HG03280 (cell line): ENCODE measurements around the gene OR2T3.
"Not testable (repeated sequence)": the region's sequence is repeated elsewhere in the genome, so short reads cannot be mapped to it uniquely, and the experiment has no call there.

Experiments
- ATAC-seq: cut with Tn5 transposase; IDR thresholded peaks from one replicate; pipeline ENCODE4 v1.9.1; 2021; ENCODE audit warnings: mild to moderate bottlenecking, moderate library complexity; ENCODE audit not compliant: unreplicated experiment

The OR2T3 gene

DNA sequence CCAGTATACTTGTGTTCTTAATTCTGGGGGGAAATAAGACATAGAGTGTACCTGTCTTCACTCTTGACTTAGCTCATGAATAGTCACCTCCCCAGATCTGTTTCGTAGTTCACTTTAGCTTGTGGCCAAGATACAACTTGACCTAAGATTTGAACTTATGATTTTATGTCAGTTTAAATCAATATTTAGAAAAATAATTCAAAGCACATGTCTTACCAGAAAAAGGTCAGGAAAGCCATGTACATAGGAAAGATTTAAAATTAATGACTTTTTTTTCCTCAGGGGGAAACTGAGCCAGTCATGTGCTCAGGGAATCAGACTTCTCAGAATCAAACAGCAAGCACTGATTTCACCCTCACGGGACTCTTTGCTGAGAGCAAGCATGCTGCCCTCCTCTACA, at the start of gene OR2T3:
Gene OR2T3 (plus strand): TSS at position 301 of the 400 bp plus-strand sequence. CDS start 0 bp downstream, at position 301.
- ATAC-seq, result not testable (repeated sequence)

DNA sequence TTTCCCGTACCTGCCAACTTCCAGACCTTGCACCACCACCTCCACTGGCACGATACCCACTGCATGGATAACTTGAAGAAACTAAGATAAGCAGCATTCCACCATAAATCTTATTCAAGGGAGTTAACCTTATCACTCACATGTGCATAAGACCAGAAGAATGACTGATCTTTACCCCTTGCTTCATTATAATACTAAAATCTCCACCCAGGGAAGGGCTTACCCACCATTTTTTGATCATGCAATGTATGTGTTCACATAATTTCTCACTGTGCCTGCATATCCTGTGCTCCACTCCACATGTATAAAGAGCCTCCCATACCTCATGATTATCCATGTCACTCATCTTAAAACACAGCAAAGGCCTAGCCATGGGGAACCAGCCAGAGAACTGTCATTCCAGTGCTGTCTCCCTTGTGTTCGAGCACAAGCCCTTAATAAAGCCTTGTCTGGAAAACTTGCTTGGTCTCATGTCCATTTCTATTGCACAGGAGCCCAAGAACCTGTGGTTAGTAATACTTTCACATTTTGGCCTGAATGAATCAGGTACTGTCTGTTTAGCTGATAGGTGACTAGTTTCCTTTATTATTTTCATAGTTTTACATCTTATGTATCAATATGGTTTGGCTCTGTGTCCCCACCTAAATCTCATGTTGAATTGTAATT, 45.5 kb upstream of the OR2T3 start:
- ATAC-seq, result peak; percentile 46

DNA sequence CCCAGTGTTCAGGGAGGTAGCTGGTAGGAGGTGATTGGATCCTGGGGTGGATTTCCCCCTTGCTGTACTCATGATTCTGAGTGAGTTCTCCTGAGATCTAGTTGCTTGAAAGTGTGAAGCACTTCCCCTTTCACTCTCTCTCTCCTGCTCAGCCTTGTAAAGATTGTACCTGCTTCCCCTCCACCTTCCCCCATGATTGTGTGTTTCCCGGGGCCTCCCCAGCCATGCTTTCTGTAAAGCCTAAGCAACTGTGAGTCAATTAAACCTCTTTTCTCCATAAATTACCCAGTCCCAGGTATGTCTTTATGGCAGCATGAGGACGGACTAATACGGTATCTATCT, 45.0 kb upstream of the OR2T3 start:
- ATAC-seq, result peak; percentile 86

DNA sequence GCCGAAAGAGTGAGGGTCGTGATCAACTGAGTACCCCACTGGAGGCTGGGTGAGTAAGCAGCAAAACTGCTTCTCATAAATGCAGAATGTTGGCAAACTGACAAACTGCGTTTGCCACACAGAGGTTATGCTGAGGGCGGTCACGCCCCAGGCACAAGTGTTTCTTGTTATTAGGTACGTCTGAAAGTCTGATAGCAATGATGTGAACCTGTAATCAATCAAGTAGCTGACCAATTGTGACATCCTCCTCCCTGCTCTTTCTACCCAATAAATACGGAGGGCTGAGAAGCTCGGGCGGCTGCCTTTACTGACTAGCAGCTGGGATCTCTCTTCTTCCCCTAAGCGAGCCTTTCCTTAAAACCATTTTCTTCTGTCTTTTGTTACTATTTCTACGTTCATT, 41.5 kb upstream of the OR2T3 start:
- ATAC-seq, result not testable (repeated sequence)

- not testable (repeated sequence) for ATAC-seq
These were observed 41.0 kb upstream of the OR2T3 start for GRCh38 chr1:248432201-248432600.

GRCh38 chr1:248433811-248434415, 39.2 kb upstream of the OR2T3 start:
- not testable (repeated sequence) for ATAC-seq

GRCh38 chr1:248434913-248435312, 38.2 kb upstream of the OR2T3 start:
- peak; percentile 41 for ATAC-seq

DNA sequence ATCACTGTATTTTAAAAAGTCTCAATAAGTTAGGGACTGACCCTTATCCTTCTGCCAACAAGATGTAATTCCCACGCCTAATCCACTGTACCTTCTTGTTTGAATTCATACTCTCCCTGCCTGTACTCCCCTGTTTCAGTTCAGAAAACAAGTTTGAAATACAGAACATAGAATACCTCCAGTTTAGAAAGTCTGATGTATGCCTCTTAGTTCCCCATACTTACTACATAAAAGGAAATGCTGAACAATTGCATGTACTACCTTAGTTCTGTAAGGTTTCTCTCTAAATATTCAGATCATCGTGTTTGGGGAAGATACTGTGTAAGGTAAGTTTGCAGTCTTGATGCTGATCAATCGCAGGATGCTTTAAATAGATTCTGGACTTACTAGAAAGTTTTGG, 36.8 kb upstream of the OR2T3 start:
- peak; percentile 58 for ATAC-seq

DNA sequence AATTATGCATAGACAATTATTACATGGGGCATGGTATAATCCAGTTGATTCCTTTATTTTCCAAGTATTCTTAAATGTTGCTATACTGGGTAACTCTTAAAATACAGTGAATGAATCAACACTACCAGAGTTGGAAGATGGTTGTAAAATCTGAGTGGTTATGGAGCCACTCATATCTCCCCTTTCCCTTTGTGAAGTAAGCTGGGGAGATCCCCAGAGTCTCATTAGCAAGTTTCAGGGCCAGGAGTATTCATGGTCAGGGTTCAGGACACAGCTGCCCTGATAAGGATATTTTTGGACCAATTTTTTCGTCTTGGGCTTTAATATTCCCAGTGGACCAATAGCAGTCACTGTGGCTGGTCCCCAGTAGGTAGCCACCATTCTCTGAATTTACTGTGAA, 34.5 kb upstream of the OR2T3 start:
- not testable (repeated sequence) for ATAC-seq

DNA sequence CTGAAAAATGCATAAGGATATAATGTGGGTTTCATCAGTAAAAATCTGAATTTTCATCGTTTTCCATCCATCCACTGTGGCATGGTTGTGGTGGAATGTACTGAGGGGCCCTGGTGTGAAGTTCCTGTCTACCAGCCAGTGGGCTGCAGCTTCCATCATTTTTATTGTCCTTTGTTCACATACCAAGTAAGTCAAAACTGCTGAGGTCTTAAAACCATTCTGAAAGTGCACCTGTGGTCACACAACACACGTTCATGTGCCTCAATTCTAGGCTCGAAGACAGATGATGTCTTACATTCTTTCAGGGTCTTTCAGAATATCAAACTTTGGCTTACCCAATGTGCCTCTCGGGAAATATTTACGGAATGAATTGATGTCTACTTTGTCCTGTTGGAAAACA, 33.9 kb upstream of the OR2T3 start:
- not testable (repeated sequence) for ATAC-seq

DNA sequence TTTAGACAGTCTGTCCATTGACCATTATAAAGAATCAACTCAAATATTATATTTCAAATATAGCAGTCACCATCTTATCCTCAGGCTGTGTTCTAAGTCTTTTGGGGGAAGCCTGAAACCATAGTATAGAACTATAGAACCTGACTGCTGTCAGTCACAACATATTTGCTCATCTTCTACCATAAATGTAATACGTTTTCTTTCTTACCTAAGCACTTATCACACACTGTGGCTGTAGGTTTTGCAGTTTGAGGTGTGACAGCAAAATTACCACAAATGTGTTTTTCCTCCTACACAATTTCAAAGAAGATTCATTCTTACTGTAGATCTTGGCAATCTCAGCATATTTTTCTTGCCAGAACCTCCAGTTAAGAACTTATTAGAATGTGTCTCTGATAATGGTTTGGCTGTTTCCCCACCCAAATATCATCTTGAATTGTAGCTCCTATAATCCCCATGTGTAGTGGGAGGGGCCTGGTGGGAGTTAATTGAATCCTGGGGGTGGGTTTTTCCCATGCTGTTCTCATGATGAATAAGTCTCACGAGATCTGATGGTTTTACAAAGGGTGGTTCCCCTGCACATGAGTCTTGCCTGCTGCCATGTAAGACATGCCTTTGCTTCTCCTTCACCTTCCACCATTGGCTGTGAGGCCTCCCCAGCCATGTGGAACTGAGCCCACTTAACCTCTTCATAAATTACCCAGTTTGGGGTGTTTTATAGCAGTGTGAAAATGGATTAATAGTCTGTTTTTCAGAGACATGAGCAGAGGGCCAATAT, 30.5 kb upstream of the OR2T3 start:
- ATAC-seq, result not testable (repeated sequence)

DNA sequence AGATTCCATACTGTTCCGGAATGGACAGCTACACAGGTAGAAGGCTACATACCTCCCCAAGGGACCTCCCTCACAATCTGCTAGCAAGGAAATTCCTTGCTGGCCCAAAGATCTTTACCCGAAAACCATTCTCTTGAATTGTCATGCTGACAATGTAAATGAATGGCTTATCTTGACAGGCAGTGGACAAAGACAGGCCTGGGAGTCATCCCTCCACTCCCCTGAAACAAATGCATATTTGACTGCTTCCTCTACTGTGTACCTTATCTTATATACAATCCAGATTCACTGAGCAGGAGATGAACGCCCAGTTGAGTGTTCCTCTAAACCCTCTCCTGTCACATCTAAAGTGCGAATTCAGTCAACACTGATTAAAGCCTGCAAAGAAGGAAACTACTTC, 28.5 kb upstream of the OR2T3 start:
- ATAC-seq, result not testable (repeated sequence)

- not testable (repeated sequence) for ATAC-seq
These were observed 27.8 kb upstream of the OR2T3 start, which contains the start of gene OR2T2 for GRCh38 chr1:248445399-248445798. TSS of gene OR2T2 (plus strand) at chr1:248445637. CDS start at chr1:248452798, 7,161 bp downstream.

DNA sequence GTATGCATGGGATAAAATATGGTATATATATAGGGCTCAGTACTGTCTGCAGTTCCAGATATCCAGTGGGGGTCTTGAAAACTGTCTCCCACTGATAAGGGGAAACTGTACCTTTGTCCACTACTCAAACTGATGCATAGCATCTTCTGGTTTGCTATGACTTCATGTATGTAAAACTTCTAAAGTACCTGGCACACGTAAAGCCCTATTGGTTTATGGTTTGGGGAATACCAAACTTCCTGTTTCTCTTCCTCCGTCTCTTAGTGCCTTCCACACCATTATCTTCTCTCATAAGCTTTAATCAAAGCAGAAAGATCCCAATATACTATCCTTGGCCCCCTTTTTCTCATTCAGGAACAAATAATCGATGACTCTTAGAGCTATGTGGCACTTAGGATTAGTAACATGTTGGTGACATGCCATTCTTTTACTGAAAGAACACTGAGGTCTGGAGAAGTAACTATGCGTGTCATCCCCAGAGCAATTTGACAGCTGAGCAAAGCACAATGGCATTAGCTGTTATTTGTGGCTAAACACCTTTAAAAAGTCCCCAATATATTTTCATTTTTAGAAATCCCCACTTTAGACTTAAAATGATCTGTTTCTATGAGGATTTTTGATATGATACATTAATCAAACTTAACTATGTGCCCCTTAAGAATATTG, 24.6 kb upstream of the OR2T3 start:
- peak; percentile 52 for ATAC-seq

DNA sequence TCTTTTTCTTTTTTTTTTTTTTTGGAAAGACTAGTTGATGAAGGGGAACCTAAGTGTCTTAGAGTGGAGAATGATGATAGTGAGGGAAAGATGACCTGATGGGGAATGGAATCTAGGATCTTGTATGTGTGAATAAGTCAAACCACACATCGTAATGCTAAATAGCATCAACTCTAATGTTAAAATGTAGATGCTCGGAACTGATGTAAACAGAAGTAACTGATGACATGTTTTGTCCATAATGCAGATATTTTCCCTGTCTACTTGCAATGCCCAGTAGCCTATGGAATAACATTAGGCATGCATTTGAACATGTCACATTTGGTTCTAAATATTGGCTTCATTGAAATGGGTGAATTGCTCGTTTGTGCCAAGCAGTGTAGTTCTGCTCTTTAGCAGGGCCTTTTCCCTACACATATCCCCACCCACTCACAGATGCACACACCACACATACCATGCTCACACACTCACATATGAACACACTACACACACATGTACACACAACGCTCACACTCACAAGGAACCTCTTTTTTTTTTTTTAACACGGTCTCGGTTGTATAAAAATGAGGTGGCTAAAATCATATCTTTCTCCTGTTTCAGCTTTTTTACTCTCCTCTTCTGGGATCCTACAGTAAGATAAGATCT, 23.2 kb upstream of the OR2T3 start:
- ATAC-seq, result not testable (repeated sequence)

- ATAC-seq, result peak; percentile 66
These were observed 22.5 kb upstream of the OR2T3 start for GRCh38 chr1:248450466-248451145.

- ATAC-seq, result not testable (repeated sequence)
These were observed 19.5 kb upstream of the OR2T3 start for GRCh38 chr1:248453619-248454018.

- not testable (repeated sequence) for ATAC-seq
These were observed 18.1 kb upstream of the OR2T3 start for GRCh38 chr1:248455045-248455444.

DNA sequence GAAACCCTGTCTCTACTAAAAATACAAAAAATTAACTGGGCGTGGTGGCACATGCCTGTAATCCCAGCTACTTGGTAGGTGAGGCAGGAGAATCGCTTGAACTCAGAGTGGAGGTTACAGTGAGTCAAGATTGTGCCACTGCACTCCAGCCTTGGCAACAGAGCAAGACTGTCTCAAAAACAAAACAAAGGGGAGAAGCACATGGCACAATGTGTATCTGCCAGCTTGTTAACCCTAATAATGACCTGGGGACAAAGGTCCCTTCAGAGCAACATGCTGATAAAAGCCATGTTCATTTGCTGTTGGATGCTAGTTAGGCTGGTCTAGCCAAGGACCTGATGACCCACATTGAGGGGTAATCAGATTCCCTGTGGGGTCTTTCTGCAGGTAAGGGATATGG, 16.5 kb upstream of the OR2T3 start:
- not testable (repeated sequence) for ATAC-seq

DNA sequence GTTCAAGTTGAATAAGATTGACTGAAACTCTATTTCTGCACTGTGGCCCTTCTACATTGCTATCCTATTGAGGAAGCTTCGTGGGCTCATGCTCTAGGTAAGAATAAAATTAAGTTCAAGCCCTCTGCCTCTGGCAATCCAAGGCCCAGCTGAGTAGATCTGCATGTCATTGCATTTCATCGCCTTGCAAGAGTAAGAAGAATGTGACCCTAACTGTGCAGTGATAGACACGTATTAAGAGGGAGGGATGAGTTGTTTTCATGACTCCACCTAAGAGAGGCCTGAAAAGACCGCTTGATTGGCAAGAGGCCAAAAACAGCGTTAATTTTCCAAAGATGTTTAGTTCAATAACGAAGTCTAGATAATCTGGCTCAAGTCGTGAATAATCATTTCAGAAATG, 14.0 kb upstream of the OR2T3 start:
- ATAC-seq, result not testable (repeated sequence)
